G401 (cell line): Measurements from ENCODE around the gene KLF18. TPM values are rescaled to one million over a fixed set of nuclear protein-coding genes. Genes with fewer than 3 reads are reported as not detected.
"Not testable (repeated sequence)": the region's sequence is repeated elsewhere in the genome, so short reads cannot be mapped to it uniquely, and the experiment has no call there.

Source experiments
- DNase-seq: peaks from one replicate; pipeline ENCODE4 v3.0.0-alpha.2; 2015; ENCODE audit warnings: low spot score
- in situ Hi-C: cut with HindIII; loops from 2 replicates; pipeline ENCODE4 v1.10.0; 2016; ENCODE audit warnings: low sequenced_read_pairs, mixed read lengths
- total RNA-seq: library from RNA; depleted of rRNA; stranded (reverse); fragments of >200 nt; shearing (Covaris generic); gene quantifications from 2 replicates; pipeline ENCODE4 v1.2.3, GENCODE V29; 2014; rRNA removed

KLF18 gene
- total RNA-seq = not detected in 2 replicates

GRCh38 chr1:44141531-44141930 is at the start of gene KLF18:
TSS of gene KLF18 (minus strand) at chr1:44141631. CDS start at chr1:44141631, 0 bp downstream.
- no peak for DNase-seq
- in situ Hi-C loops = no loop called here

- in situ Hi-C loops = no loop called here
- no peak for DNase-seq
Observed at GRCh38 chr1:44174630-44175029, 33.2 kb upstream of the KLF18 start.

- in situ Hi-C loops = no loop called here
- no peak for DNase-seq
Observed at GRCh38 chr1:44170281-44170823, 28.9 kb upstream of the KLF18 start.

GRCh38 chr1:44168520-44169098 is 27.2 kb upstream of the KLF18 start:
- in situ Hi-C loops = no loop called here
- no peak for DNase-seq

GRCh38 chr1:44161546-44161945 is 20.1 kb upstream of the KLF18 start:
- in situ Hi-C loops = no loop called here
- DNase-seq = no peak

- in situ Hi-C loops = no loop called here
Observed at GRCh38 chr1:44158871-44159270, 17.4 kb upstream of the KLF18 start.

GRCh38 chr1:44157903-44158302 is 16.5 kb upstream of the KLF18 start:
- in situ Hi-C loops = no loop called here
- no peak for DNase-seq

More at GRCh38 chr1:44158871-44159270, 17.4 kb upstream of the KLF18 start:
- no peak for DNase-seq

GRCh38 chr1:44154049-44154448 is 12.6 kb upstream of the KLF18 start:
- DNase-seq = no peak
- in situ Hi-C loops = no loop called here

- no peak for DNase-seq
- in situ Hi-C loops = no loop called here
Observed at GRCh38 chr1:44152692-44153091, 11.3 kb upstream of the KLF18 start.

GRCh38 chr1:44151808-44152207 is 10.4 kb upstream of the KLF18 start:
- in situ Hi-C loops = no loop called here
- DNase-seq = no peak

GRCh38 chr1:44151332-44151731 is 9.9 kb upstream of the KLF18 start:
- DNase-seq = no peak
- in situ Hi-C loops = no loop called here

- no peak for DNase-seq
- in situ Hi-C loops = no loop called here
Observed at GRCh38 chr1:44147582-44147981, 6.2 kb upstream of the KLF18 start.

GRCh38 chr1:44146536-44147361 is 5.3 kb upstream of the KLF18 start:
- DNase-seq = no peak
- in situ Hi-C loops = no loop called here

GRCh38 chr1:44144962-44145756 is 3.7 kb upstream of the KLF18 start:
- in situ Hi-C loops = no loop called here
- DNase-seq = no peak

- DNase-seq, in situ Hi-C loops: not testable (repeated sequence)
Observed at GRCh38 chr1:44139565-44139964, 1.9 kb downstream of the KLF18 start.

GRCh38 chr1:44138239-44138638 is 3.2 kb downstream of the KLF18 start:
- in situ Hi-C loops = no loop called here
- no peak for DNase-seq

- in situ Hi-C loops = no loop called here
- no peak for DNase-seq
Observed at GRCh38 chr1:44135886-44136285, 5.5 kb downstream of the KLF18 start.

- no peak for DNase-seq
- in situ Hi-C loops = no loop called here
Observed at GRCh38 chr1:44134071-44134920, 7.1 kb downstream of the KLF18 start.

GRCh38 chr1:44131411-44131810 is 10.0 kb downstream of the KLF18 start:
- in situ Hi-C loops = no loop called here
- no peak for DNase-seq
